KMS-11 (cell line): Measurements from ENCODE around the gene COMP.

Experiments used
- H2AFZ ChIP-seq: fragments of 200-600 bp; sonication (generic); 2 replicates; pipeline ENCODE4 v1.6.1; 2016; ENCODE audit warnings: antibody characterized with exemption, mixed run types, low read depth
- H3K27ac ChIP-seq: fragments of 200-600 bp; sonication (generic); 2 replicates; pipeline ENCODE4 v1.6.1; 2016; ENCODE audit warnings: mild to moderate bottlenecking, mixed run types
- H3K27me3 ChIP-seq: fragments of 200-600 bp; sonication (generic); 2 replicates; pipeline ENCODE4 v1.6.1; 2017; ENCODE audit warnings: mild to moderate bottlenecking, low read depth, mixed run types, moderate library complexity; ENCODE audit not compliant: insufficient read depth
- H3K36me3 ChIP-seq: fragments of 200-600 bp; sonication (generic); 2 replicates; pipeline ENCODE4 v1.6.1; 2017; ENCODE audit warnings: mild to moderate bottlenecking, mixed run types; ENCODE audit not compliant: insufficient read depth
- H3K4me1 ChIP-seq: fragments of 200-600 bp; sonication (generic); 2 replicates; pipeline ENCODE4 v1.6.1; 2016; ENCODE audit warnings: mild to moderate bottlenecking, low read depth, mixed run types; ENCODE audit not compliant: poor library complexity, severe bottlenecking
- H3K4me2 ChIP-seq: fragments of 200-600 bp; sonication (generic); 2 replicates; pipeline ENCODE4 v1.7.0; 2016; ENCODE audit warnings: mild to moderate bottlenecking, mixed run types
- H3K4me3 ChIP-seq: fragments of 200-600 bp; sonication (generic); IDR thresholded peaks from 2 replicates; pipeline ENCODE4 v1.6.1; 2017; ENCODE audit warnings: low read depth, low read length, mixed read lengths; ENCODE audit not compliant: insufficient read depth
- H3K79me2 ChIP-seq: fragments of 200-600 bp; sonication (generic); 2 replicates; pipeline ENCODE4 v1.6.1; 2016; ENCODE audit warnings: low read depth, mixed run types; ENCODE audit not compliant: insufficient read depth
- H3K9ac ChIP-seq: fragments of 200-600 bp; sonication (generic); 2 replicates; pipeline ENCODE4 v1.6.1; 2016; ENCODE audit warnings: mild to moderate bottlenecking, mixed run types
- H4K20me1 ChIP-seq: fragments of 200-600 bp; sonication (generic); 2 replicates; pipeline ENCODE4 v1.6.1; 2016; ENCODE audit warnings: mild to moderate bottlenecking, mixed run types; ENCODE audit not compliant: insufficient read depth
- CTCF ChIP-seq: fragments of 200-600 bp; sonication (generic); conservative IDR thresholded peaks from 2 replicates; pipeline ENCODE4 v1.6.1; 2017; ENCODE audit warnings: low read depth, mild to moderate bottlenecking, antibody characterized with exemption, low read length, moderate library complexity, mixed read lengths

Gene COMP

GRCh38 chr19:18790566-18791314 lies at the start of gene COMP:
Gene COMP, minus strand, starts transcription at chr19:18791305. Its CDS starts 36 bp downstream, at chr19:18791269.
- H3K27me3 ChIP-seq, result peaks cover 31% of the 10 kb centered on the region
- no peak within 1 kb of the TSS for H3K9ac ChIP-seq
- H3K4me3 ChIP-seq, result no peak within 1 kb of the TSS
- H3K36me3 ChIP-seq, result no peaks in the 10 kb centered on the region
- no peak within 1 kb of the TSS for H3K4me2 ChIP-seq
- H3K27ac ChIP-seq, result no peak within 1 kb of the TSS
- H2AFZ ChIP-seq, result no peak within 1 kb of the TSS
- no peaks in the 10 kb centered on the region for H3K79me2 ChIP-seq
- no peaks in the 10 kb centered on the region for H4K20me1 ChIP-seq
- no peaks in the 10 kb centered on the region for H3K4me1 ChIP-seq
- TF ChIP-seq CTCF, result no peak

GRCh38 chr19:18840288-18841267 lies 49.5 kb upstream of the COMP start:
- Histone ChIP-seq H3K27ac (no peak overlapping the region), H3K36me3 (0 out of 2 replicates have a peak, but pooled peaks cover 4% of the 10 kb centered on the region), H4K20me1 (peaks cover 69% of the 10 kb centered on the region), H3K4me3 (no peak overlapping the region), H3K4me1 (peaks cover 100% of the 10 kb centered on the region), H3K4me2 (peak overlapping the region; percentile 79; the same call in 1 of the 2 replicates), H2AFZ (no peak overlapping the region), H3K79me2 (peaks cover 86% of the 10 kb centered on the region), H3K9ac (no peak overlapping the region; the same call in 1 of the 2 replicates), H3K27me3 (no peaks in the 10 kb centered on the region)
- no peak for TF ChIP-seq CTCF

DNA sequence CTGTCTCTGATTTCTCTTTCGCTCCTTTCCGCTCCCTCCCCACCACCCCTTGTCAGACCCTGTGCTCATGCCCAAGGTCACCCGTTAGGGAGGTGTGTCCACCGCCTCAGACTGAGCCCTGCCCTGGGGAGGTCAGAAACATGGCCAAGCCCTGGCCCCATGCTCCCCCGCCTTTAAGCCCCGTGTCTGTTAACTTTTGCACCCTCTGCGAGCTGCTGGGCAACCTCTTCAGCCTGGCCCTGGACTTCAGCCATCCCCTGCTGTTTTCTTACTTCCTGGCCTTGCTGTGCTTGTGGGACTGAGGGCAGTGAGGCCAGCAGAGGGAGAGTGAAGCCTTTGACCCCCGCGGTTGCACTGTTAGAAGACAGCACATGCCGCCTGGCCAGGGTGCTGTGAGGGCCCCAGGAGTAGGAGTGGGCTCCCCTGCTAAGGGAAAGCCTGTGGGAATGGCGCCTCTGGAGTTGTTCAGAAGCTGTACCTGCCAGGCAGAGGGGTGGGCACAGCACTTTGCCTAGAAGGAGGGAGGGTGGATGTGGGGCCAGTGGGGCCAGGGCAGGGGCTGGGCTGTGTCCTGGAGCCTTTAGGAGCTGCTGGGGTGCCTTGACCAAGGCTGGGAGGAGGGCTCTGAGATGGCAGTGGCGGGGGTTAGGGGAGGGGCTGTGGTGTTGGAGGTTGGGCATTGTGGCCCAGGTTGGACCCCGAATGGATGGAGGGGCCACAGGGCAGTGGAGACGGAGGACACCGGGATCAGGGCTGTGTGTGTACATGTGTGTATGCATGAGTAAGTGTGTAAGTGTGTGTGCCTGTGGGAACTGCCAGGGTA lies 48.6 kb upstream of the COMP start:
- H3K27ac ChIP-seq, result peak overlapping the region; percentile 75
- no peak overlapping the region for H2AFZ ChIP-seq
- H3K9ac ChIP-seq, result peak overlapping the region; percentile 14; the same call in 1 of the 2 replicates
- H3K79me2 ChIP-seq, result peaks cover 86% of the 10 kb centered on the region
- peak overlapping the region; percentile 79 for H3K4me2 ChIP-seq
- H4K20me1 ChIP-seq, result peaks cover 69% of the 10 kb centered on the region
- H3K4me3 ChIP-seq, result no peak overlapping the region
- H3K36me3 ChIP-seq, result 0 out of 2 replicates have a peak, but pooled peaks cover 4% of the 10 kb centered on the region
- TF ChIP-seq CTCF, result no peak
- H3K4me1 ChIP-seq, result peaks cover 99% of the 10 kb centered on the region
- H3K27me3 ChIP-seq, result no peaks in the 10 kb centered on the region

- peaks cover 64% of the 10 kb centered on the region for H3K4me1 ChIP-seq
- H2AFZ ChIP-seq, result no peak overlapping the region
- peaks cover 59% of the 10 kb centered on the region for H4K20me1 ChIP-seq
- no peak overlapping the region for H3K27ac ChIP-seq
- 0 out of 2 replicates have a peak, but pooled peaks cover 8% of the 10 kb centered on the region for H3K36me3 ChIP-seq
- H3K27me3 ChIP-seq, result no peaks in the 10 kb centered on the region
- TF ChIP-seq CTCF, result no peak
- peaks cover 73% of the 10 kb centered on the region for H3K79me2 ChIP-seq
- no peak overlapping the region for H3K4me3 ChIP-seq
- no peak overlapping the region for H3K9ac ChIP-seq
- peak overlapping the region; percentile 96; the same call in 1 of the 2 replicates for H3K4me2 ChIP-seq
Observed at GRCh38 chr19:18834644-18834984, 43.5 kb upstream of the COMP start.
